Panc1 (cell line): ENCODE measurements around the gene SERPINB1.

Experiments
- CTCF ChIP-seq: fragments of 450-650 bp; IDR thresholded peaks from 2 replicates; pipeline ENCODE4 v1.5.1; 2017; ENCODE audit warnings: mild to moderate bottlenecking
- POLR2AphosphoS5 ChIP-seq: IDR thresholded peaks from 2 replicates; pipeline ENCODE4 v1.6.1; 2012; ENCODE audit warnings: mild to moderate bottlenecking, low read depth, low read length, moderate library complexity
- REST ChIP-seq, 2 experiments: IDR thresholded peaks; 2 replicates each; pipeline ENCODE4 v1.6.1; 2011 to 2012; ENCODE audit warnings: low read depth in 2 of 2, control low read depth in 1 of 2, low read length in 1 of 2, mild to moderate bottlenecking in 1 of 2, moderate library complexity in 1 of 2; ENCODE audit not compliant: insufficient read depth in 1 of 2
- SIN3A ChIP-seq: IDR thresholded peaks from 2 replicates; pipeline ENCODE4 v1.6.1; 2012; ENCODE audit warnings: low read depth, mild to moderate bottlenecking, low read length, moderate library complexity, borderline replicate concordance; ENCODE audit not compliant: insufficient read depth
- TCF7L2 ChIP-seq: IDR thresholded peaks from 2 replicates; pipeline ENCODE4 v1.6.1; 2011; ENCODE audit warnings: mild to moderate bottlenecking, low read depth, low read length, inconsistent platforms

GRCh38 chr6:2855061-2855519, 13.4 kb upstream of the SERPINB1 start:
- no peak for TF ChIP-seq CTCF
- TF ChIP-seq REST (IDR thresholded peaks at IDR 0.05; ENCODE audit: insufficient read depth in 1 of 2, low read depth in 2 of 2, low read length in 1 of 2) = no peak
- no peak for TF ChIP-seq SIN3A
- no peak for TF ChIP-seq TCF7L2
- no peak for TF ChIP-seq POLR2AphosphoS5
